Astrocyte of the spinal cord (primary cell): ENCODE data around the gene MAP3K15.

Experiments
- DNase-seq: peaks from one replicate; pipeline ENCODE4 v3.0.0; 2011; ENCODE audit warnings: low read depth, low spot score
- H3K4me3 ChIP-seq: 2 replicates; pipeline ENCODE4 v1.5.1; 2011; ENCODE audit warnings: low read depth, mild to moderate bottlenecking, low read length, moderate library complexity
- CTCF ChIP-seq: IDR thresholded peaks from 2 replicates; pipeline ENCODE4 v1.5.1; 2012; ENCODE audit warnings: low read depth, mild to moderate bottlenecking, low read length, inconsistent platforms
- in situ Hi-C: cut with HindIII; loops from 2 replicates; pipeline ENCODE4 v1.10.0; 2017; ENCODE audit warnings: low sequenced_read_pairs

The MAP3K15 gene

GRCh38 chrX:19343535-19344408 is 171.5 kb downstream of the MAP3K15 start, which contains the start of gene PDHA1:
Gene PDHA1 (plus strand): TSS chrX:19343927. CDS start chrX:19344038, 111 bp downstream.
- peak within 1 kb of the TSS; percentile 71 for H3K4me3 ChIP-seq
- in situ Hi-C loops, result no loop called here
- TF ChIP-seq CTCF, result no peak
- DNase-seq, result peak; percentile 92

GRCh38 chrX:19343085-19343534 is 172.2 kb downstream of the MAP3K15 start:
- no peak for TF ChIP-seq CTCF
- no peak for DNase-seq
- in situ Hi-C loops, result no loop called here
- peak overlapping the region; percentile 27 for H3K4me3 ChIP-seq

- no peak for TF ChIP-seq CTCF
- in situ Hi-C loops, result no loop called here
- H3K4me3 ChIP-seq, result no peak overlapping the region
- DNase-seq, result peak; percentile 26
These were observed 172.9 kb downstream of the MAP3K15 start for GRCh38 chrX:19342331-19342906.

GRCh38 chrX:19334945-19335626 is 180.2 kb downstream of the MAP3K15 start:
- DNase-seq, result peak; percentile 28
- TF ChIP-seq CTCF, result peak; percentile 42
- in situ Hi-C loops, result no loop called here

GRCh38 chrX:19332983-19333382 is 182.3 kb downstream of the MAP3K15 start:
- TF ChIP-seq CTCF, result no peak
- no peak for DNase-seq
- in situ Hi-C loops, result no loop called here
- no peak overlapping the region for H3K4me3 ChIP-seq

More at GRCh38 chrX:19334945-19335626, 180.2 kb downstream of the MAP3K15 start:
- H3K4me3 ChIP-seq, result no peak overlapping the region

- no peak overlapping the region for H3K4me3 ChIP-seq
- TF ChIP-seq CTCF, result no peak
- DNase-seq, result no peak
- in situ Hi-C loops, result no loop called here
These were observed 183.5 kb downstream of the MAP3K15 start for GRCh38 chrX:19331831-19332230.
